HG02642 (cell line): ENCODE results near the gene CATSPERD.

ENCODE experiments used
- ATAC-seq: cut with Tn5 transposase; IDR thresholded peaks from one replicate; pipeline ENCODE4 v1.9.1; 2021; ENCODE audit warnings: mild to moderate bottlenecking; ENCODE audit not compliant: unreplicated experiment, poor library complexity

CATSPERD gene

DNA sequence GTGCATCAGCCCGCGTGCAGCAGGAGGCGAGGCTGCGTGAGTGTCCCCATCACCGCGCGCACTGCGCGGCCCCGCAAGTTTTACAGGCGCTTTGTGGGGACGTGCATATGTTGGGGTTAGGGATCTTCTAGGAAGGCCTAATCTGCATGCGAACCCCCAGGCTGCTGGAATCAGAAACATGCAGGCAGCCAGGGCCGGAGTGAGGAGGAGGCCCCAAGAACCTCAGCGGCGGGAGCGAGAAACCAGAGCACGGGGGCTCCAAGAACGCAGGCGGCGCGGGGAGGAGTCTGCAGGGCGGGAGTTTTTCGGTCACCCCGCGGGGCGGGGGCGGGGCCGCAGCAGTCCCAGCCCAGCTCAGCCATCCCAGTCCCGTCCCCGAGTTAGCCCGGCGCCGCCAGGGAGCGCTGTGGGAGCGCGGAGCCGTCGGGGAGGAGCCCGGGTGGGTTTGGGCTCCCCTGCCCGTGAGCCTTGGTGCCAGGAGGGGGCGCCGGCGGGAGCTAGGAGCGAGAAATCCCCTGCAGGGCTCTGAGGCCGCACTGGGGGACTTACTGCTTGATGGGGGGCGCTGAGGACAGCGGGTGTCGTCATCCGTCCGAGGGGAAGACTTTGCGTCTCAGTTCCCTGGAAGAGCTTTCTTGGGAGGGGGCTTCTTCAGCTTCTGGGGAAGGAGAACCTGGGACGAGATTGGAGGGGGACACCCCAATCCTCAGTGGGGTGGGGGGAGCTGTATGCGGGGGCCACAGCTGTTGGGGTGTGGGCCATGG is 83.5 kb downstream of the CATSPERD start:
- peak; percentile 76 for ATAC-seq

DNA sequence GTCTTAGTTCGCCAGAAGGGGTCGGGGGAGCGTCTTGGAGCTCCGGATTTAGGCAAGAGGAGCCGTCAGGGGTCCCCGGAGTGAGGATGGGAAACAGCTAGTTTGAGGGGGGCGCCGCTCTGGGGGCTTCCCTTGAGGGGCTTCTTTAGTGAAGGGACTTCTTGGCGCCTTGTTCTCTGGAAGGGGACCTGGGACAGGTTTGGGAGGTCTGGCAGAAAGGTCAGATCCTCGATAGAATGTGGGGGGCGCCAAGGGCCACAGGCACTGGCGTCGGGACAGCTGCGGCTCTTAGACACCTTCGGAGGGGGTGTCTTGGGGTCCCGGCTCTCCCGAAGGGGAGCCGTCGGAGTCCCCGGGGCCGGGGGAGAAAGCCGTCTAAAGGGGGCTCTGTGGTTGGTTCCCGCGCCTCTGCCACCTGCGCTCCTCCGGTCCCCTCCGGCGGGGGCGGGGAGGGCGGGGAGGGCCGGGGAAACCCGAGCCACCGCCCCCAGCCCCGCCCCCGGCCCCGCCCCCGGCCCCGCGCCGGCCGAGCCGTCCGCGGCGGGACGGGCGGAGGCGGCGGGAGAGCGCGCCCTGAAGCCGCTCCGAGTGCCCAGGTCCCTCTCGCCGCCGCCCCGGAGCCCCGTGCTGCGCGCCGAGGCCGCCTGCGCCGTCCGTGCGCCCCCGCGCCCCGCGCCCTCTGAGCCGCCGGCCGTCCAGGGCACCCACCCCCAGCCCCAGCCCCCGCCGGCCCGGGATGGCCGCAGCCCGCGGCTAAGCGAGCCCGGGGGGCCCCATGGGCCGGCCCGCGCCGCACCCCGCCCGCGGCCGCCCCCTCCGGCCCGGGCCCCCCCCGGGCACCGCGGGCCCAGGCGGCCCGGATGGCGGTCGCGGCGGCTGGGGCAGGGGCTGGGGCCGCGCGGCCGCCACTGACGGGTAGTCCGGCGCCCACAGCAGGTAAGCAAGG is 84.4 kb downstream of the CATSPERD start, which contains the start of gene NRTN:
NRTN (plus strand) TSS at position 552 of the 946 bp plus-strand sequence. CDS start 19,099 bp downstream, outside the sequence.
- no peak for ATAC-seq

DNA sequence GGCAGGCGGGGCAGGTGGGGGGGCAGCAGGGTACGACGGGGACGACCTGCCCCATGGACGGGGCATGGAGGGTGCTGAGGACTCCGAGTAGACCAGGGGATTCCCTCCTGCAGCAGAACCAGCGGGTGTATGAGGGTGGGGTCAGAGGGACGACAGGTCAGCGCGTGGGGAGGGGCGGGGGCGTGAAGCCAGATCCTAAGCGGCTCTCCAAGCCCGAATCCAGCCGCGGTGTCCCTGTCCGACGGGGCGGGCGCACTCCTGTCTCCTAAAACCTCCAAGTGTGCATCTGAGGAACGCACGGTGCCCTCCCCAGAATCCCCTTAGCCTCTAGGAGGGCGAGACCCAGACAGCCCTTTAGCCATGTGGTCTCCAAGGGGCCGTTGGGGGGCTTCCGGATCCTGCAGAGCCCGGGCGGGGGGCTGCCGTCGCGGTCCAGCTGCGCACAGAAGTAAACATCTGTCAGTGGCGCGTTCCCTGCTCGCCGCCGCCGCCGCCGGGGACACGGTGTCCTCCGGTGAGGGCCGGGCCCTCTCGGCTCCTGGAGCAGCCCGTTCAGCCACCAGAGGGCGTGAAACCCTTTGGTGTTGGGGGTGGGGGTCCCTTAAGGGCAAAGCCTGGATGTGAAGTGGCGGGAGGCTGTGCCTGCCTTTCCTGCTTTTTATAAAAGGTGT is 85.2 kb downstream of the CATSPERD start:
- no peak for ATAC-seq

DNA sequence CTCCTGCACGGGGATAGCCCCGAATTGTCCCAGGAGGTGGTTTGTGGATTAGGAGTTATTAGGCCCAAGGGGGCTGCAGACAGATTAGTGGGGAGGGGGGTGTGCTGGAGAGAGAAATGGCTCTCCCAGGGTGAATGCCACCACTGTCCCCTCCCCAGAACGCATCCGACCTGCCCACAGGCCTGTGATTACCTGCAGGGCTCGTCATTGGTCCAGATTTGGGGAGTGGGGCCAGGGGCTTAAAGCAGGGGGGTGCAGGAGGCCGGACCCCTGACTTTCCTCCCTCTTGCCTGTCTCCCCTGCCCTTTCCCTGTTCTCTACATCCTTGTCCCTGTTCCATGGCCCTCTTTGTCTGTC is 85.7 kb downstream of the CATSPERD start:
- no peak for ATAC-seq

DNA sequence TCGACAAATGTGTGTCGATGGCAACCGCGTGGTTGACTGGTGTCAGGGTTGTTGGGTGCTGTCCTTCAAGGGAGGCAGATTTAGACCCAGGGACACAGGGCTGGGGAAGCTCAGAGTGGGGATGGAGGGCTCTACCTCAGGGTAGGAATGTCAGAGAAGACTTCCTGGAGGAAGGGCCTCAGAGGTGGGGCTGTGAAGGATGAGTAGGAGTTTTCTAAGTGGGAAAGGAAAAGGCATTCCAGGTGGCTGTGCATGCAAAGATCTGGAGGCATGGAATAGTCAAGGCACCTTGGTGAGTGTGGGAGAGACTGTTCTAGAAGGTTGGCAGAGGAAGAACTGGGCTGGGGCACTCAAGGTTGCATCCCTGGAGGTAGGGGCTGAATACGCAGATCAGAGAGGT is 86.5 kb downstream of the CATSPERD start:
- no peak for ATAC-seq

DNA sequence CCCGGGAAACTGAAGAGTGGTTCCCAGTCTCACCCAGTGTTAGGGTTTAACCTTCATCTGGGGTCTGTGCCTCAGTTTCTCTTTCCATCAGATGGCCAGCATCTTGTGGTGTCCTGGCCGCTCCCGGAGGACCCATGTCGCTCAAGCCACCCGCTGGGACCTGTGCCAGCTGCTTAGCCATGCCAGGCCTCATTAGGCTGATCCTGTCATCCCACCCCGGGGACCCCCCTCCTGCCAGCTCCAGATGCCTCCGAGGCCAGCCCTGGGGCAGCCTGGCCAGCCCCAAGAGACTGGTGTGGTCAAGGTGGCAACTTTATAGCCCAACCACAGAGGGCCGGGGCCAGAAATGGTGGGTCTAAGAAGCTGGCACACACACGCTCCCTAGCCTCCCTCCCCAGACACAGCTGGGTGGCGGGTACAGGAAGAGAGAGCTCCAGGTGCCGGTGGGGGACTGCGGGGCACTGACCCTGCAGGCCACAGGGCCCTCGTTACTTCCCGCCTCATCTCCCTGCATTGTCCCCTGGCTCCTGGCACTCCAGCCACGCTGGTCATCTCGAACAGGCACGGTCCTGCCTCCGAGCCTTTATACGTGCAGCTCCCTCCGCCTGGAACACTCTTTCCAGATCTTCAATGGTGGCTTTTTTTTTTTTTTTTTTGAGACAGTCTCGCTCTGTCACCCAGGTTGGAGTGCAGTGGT is 87.8 kb downstream of the CATSPERD start:
- no peak for ATAC-seq

DNA sequence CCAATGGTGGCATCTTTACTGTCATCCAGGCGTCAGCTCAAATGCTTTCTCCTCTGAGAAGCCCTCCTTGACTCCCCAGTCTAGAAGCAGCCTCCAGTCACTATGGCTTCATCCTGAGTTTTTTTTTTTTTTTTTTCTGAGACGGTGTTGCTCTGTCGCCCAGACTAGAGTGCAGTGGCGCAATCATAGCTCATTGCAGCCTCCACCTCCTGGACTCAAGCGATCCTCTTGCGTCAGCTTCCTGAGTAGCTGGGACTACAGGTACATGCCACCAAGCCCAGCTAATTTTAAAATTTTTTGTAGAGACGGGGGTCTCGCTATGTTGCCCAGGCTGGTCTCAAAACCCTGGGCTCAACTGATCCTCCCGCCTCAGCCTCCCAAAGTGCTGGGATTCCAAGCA is 88.6 kb downstream of the CATSPERD start:
- ATAC-seq = no peak

DNA sequence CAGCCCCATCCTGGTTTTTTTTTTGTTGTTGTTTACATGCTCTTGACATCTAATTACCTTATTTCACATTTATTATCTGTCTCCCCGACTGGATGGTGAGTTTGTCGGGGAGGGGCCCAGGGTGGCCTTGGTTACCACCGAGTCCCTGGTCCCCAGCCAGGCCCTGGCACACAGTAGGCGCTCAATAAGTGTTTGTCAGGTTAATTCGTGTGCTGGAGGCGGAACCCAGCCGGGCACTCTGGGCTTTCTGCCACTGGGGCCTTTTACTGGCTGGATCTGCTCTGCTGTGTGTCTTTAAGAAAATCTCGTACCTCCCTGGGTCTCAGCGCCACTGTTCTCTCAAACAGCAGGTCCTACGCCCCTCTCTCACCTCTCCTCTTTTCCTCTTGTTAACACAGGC is 89.0 kb downstream of the CATSPERD start:
- no peak for ATAC-seq

DNA sequence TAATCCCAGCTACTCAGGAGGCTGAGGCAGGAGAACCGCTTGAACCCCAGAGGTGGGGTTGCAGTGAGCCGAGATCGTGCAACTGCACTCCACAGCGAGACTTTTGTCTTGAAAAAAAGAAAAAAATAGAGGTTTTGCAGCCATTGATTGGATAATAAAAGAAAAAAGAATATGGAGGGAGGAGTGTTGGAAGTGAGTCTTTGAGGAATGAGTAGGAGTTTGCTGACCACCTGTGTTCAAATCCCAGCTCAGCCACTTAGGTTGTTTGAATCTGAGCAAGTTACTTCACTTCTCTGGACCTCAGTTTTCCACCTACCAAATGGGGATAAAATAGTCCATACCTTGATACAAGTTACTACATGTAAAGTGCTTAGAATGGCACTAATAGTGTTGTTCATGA is 90.7 kb downstream of the CATSPERD start:
- no peak for ATAC-seq

DNA sequence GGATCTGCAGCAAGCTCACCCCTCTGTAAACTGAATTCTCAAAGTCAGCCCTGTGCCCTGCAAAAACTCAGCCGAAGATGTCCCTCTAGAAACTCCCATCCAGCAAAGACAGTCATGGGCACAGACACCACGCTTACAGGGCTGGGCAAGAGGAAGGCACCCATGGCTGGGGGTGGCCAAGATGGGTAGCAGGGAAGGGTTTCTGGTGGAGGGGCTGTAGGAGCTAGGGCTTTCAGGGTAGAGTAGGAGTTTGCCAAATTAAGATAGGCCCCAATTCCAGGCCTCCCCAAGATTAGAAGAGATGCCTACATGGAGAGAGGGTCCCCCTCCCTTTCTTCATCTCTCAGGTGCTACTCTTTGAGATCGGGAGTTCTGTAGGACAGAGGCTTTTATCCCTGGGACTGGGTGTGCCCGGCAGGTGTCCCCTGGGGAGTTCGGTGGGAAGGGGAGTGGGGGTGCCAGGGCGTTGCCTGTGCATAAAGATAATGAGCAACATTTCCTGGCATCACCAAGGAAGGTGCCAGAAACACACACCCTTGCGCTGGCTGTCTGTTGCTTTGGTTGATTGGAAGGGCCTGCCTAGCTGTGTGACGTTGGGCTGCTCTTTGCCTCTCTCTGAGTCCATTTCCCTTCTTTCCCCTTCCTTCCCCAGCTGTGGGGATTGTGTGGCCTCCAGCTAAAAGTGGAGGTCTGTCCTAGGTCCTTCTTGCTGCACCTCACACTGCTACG is 93.8 kb downstream of the CATSPERD start:
- ATAC-seq = no peak

DNA sequence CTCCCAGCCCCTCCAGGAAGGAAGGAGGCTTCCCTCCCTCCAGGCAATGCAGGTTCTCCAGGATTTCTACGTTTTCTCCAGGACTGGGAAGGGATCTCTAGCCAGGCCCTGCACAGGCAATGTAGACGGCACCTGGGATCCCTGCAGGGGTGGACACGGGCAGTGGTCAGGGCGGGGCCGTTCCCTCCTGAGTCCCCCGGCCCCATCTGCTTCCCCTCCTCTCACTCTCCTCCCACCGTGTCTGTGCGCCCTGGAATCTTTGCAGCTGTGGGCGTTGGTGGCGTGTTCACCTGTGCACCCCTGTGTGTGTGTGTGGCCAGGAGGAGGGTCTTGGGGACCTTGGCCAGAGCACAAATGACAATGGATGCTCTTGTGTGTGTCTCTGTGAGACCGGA is 94.4 kb downstream of the CATSPERD start:
- no peak for ATAC-seq

DNA sequence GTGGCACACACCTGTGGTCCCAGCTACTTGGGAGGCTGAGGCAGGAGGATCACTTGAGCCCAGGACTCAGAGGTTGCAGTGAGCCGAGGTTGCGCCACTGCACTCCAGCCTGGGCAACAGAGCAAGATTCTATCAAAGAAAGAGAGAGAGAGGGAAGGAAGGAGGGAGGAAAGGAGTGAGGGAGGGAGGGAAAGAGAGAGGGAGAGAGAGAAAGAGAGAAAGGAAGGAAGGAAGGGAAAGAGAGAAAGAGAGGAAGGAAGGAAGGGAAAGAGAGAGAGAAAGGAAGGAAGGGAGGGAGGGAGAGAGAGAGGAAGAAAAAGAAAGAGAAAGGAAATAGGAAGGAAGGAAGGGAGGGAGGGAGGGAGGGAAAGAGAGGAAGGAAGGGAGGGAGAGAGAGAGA is 96.8 kb downstream of the CATSPERD start:
- ATAC-seq = no peak

DNA sequence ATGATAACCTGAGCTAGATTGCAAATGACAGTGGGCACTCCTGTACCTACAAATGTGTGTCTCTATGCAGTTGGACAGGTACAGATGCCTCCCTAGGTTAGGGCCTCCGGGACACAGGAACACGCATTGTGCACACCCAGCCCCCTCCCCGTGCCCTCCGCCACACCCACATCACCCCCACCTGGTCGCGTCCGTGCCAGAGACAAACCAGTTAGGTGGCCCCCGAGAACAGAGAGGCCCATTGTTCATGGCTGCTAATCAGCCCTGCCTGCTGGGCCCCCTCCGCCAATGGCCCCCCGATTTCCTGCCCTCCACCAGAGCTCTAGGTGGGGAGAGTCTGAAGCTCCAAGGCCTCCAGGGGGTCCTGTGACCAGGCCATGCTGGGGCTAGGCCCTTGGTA is 98.2 kb downstream of the CATSPERD start:
- no peak for ATAC-seq

DNA sequence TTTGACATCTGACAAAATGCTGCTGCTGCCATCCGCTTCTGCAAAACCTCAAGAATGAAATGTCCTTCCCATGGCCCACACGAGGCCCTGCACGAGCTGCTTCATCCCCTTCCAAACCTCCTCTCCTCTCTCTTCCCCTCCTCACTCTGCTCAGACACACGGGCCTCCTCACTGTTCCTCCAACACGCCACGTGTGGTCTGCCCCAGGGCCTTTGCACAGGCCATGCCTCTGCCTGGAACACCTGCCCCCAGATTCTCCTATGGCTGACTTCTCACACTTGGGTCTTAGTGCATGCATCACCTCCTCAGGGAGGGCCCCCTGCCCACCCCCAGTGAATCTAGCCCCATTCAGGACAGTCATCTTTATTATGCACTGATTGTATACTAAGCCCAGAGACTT is 100.3 kb downstream of the CATSPERD start:
- no peak for ATAC-seq

DNA sequence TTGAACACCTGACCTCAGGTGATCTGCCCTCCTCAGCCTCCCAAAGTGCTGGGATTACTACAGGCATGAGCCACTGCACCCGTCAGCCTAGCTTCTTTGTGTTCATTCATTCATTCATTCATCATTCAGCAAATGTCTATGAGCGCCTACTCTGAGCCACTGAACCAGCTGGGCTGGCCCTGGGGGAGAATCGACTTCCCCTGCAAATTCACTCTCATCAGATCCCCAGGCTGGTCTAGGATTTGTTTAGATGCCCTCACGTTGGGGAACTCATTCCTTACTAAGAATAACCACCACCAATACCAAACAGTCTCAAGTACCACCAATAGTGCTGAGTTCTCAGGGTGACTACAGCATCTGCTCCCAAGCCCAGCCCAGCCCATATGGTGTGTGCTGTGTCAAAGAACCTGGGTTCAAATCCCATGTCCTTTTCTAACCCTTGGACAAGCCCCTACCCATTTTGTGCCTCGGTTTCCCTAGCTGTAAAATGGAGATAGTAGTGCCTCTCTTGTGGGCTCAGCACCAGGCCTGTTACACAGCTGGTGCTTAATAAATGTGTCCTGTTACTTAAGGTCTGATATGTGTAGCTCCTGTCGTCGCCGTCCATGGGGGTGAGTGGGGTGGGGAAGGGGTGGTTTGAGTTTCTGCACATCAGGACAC is 101.2 kb downstream of the CATSPERD start:
- ATAC-seq = no peak

DNA sequence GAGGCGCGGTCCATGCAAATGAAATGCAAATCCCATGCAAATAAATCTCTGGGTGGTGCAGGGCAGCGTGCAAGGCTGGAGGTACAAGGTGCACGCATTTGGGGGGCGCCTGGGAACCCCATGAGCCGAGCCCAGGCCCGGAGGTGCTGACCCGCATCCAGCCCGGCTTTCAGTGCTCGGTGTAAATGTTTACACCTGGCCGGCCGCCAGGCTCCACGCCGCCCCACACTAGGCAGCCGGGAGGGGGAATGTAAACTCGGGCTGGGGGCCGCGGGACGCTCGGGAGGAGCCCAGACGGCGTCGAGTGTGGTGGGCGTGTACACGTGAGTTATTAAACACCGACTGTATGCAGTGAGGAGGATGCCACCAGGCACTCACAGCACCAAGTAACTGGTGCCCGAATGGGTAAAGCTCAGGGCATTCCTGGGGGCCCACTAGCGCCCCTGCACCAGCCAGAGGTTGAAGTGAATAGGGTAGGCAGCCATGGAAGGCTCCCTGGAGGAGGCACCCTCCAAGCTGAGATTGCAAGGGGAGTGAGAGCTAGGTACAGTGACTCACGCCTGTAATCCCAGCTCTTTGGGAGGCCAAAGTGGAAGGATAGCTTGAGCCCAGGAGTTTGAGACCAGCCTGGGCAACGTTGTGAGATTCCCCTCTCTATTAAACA is 101.9 kb downstream of the CATSPERD start:
- ATAC-seq = no peak

DNA sequence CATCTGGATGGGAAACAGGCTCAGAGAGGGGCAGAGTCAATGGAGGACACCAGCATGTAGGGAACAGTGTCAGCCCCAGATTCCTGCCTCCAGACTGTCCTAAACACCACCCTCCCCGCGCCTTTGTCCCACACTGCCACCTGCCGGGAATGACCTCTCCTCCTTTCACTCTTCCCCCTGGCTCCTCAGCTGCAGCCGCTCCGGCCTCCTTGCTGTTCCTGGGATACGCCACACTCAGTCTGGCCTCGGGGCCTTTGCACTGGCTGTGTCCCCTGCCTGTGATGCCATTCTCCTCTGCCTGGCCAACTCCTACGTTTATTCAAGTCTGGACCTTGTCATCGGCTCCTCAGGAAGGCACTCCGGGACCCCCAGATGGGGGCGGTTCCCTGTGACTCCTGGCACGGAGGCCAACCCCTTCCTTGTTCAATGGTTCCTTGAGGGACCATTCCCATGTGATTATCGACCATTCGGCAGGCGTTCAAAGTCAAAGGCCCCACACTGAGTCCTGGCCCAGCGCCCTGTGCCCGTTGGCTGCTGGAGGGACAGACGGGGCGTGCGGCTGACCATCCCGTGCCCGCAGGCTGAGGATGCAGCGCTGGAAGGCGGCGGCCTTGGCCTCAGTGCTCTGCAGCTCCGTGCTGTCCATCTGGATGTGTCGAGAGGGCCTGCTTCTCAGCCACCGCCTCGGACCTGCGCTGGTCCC is 103.3 kb downstream of the CATSPERD start:
- no peak for ATAC-seq

DNA sequence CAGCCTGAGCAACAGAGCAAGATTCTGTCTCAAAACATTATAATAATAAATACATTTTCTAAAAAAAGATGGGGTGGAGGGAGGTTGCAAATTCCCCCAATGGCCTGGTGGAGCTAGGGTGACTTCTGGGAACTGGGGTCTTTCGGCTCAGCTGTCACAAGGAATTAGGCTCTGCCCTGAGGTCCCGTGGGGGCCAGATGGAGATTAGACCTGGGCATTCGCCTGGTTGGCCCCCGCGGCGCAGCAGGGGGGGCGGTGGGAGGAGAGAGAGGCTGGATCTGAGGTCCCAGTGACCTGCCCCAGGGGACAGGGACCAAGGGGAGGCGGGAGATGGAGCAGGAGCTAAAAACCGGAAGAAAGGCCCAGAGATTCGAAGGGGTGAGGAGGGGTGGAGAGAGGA is 104.3 kb downstream of the CATSPERD start:
- no peak for ATAC-seq
